Glutamatergic neuron (in vitro differentiated cells): ENCODE results near the gene JPH3. TPM values are rescaled to one million over a fixed set of nuclear protein-coding genes. Genes with fewer than 3 reads are reported as not detected.

Experiments
- DNase-seq: peaks from one replicate; pipeline ENCODE4 v3.0.0; 2022
- H3K27ac Mint-ChIP-seq: one replicate; pipeline ENCODE4 v1.8.0; 2020; ENCODE audit warnings: mild to moderate bottlenecking, mixed read lengths, inconsistent platforms; ENCODE audit not compliant: unreplicated experiment
- H3K27me3 Mint-ChIP-seq: one replicate; pipeline ENCODE4 v1.8.0; 2020; ENCODE audit warnings: mild to moderate bottlenecking, moderate library complexity, mixed read lengths, inconsistent platforms; ENCODE audit not compliant: unreplicated experiment
- H3K36me3 Mint-ChIP-seq: one replicate; pipeline ENCODE4 v1.8.0; 2020; ENCODE audit warnings: mild to moderate bottlenecking, mixed read lengths, inconsistent platforms; ENCODE audit not compliant: unreplicated experiment
- H3K4me1 Mint-ChIP-seq: one replicate; pipeline ENCODE4 v1.8.0; 2020; ENCODE audit warnings: mild to moderate bottlenecking, low read depth, mixed read lengths, inconsistent platforms; ENCODE audit not compliant: unreplicated experiment
- H3K4me3 Mint-ChIP-seq: one replicate; pipeline ENCODE4 v1.8.0; 2020; ENCODE audit warnings: mild to moderate bottlenecking, mixed read lengths, inconsistent platforms; ENCODE audit not compliant: unreplicated experiment
- H3K9me3 Mint-ChIP-seq: one replicate; pipeline ENCODE4 v1.8.0; 2020; ENCODE audit warnings: mild to moderate bottlenecking, moderate library complexity, mixed read lengths, inconsistent platforms; ENCODE audit not compliant: unreplicated experiment
- total RNA-seq: library from RNA; stranded (reverse); fragmentation: NEBNext Ultra II Directional; extraction: Animal tissue kit (Norgen Biotek cat#: 25700); gene quantifications from one replicate; pipeline ENCODE4 v1.2.1, GENCODE V29; 2021; ENCODE audit not compliant: unreplicated experiment
- TF ChIP-seq, protein P1 (sequence below): fragments of 200-600 bp; sonication (generic); IDR thresholded peaks from one replicate; pipeline ENCODE4 v1.5.0; 2021; ENCODE audit not compliant: partially characterized antibody, unreplicated experiment

Gene JPH3
- total RNA-seq, 1 donor from 2014 or later = 10.5 TPM

DNA sequence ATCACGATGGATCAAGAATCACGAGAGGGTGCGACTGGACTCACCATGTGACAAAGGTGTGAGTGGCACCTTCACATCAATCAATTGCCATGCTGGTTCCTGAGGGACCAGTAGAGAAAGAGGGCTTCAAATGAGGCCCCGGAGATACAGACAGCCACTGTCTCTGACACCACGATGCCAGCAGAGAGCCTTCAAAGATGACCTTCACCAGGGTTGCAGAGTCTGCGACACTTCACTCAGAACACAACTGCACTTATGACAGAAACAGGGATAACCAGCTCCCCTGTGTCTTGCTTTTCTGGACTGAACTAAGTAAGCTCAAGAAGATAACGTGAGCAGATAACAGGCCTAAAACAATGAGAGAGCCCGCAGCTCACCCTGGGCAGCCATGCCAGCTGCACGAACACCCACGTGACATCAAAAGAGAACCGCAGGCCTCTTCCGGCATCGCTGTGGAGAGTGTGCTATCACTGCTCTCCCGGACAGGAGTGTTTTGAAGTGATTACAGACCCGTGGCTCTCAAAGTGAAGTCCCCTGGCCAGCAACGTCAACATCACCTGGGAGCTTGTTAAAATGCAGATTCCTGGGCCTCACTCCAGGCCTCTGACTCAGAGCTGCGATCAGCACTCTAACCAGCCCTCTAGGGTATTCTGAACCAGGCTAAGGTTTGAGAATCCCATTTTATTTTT lies 127.1 kb downstream of the JPH3 start:
- Mint-ChIP-seq H3K4me3 (no peak overlapping the region), H3K27me3 (peaks cover 6% of the 10 kb centered on the region)

GRCh38 chr16:87731607-87732006 lies 129.3 kb downstream of the JPH3 start:
- TF ChIP-seq, protein P1, sequence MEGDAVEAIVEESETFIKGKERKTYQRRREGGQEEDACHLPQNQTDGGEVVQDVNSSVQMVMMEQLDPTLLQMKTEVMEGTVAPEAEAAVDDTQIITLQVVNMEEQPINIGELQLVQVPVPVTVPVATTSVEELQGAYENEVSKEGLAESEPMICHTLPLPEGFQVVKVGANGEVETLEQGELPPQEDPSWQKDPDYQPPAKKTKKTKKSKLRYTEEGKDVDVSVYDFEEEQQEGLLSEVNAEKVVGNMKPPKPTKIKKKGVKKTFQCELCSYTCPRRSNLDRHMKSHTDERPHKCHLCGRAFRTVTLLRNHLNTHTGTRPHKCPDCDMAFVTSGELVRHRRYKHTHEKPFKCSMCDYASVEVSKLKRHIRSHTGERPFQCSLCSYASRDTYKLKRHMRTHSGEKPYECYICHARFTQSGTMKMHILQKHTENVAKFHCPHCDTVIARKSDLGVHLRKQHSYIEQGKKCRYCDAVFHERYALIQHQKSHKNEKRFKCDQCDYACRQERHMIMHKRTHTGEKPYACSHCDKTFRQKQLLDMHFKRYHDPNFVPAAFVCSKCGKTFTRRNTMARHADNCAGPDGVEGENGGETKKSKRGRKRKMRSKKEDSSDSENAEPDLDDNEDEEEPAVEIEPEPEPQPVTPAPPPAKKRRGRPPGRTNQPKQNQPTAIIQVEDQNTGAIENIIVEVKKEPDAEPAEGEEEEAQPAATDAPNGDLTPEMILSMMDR = no peak
- Mint-ChIP-seq H3K4me3 (no peak overlapping the region), H3K9me3 (peaks cover 5% of the 10 kb centered on the region), H3K36me3 (no peaks in the 10 kb centered on the region), H3K4me1 (peaks cover 15% of the 10 kb centered on the region), H3K27ac (no peak overlapping the region), H3K27me3 (peaks cover 1% of the 10 kb centered on the region)
- DNase-seq = no peak

More for the DNA sequence above, 127.1 kb downstream of the JPH3 start:
- H3K27ac Mint-ChIP-seq = no peak overlapping the region
- DNase-seq = no peak
- H3K36me3 Mint-ChIP-seq = peaks cover 4% of the 10 kb centered on the region
- H3K9me3 Mint-ChIP-seq = peaks cover 12% of the 10 kb centered on the region
- TF ChIP-seq, protein P1 = no peak
- peaks cover 19% of the 10 kb centered on the region for H3K4me1 Mint-ChIP-seq

- no peaks in the 10 kb centered on the region for H3K9me3 Mint-ChIP-seq
- DNase-seq = no peak
- no peak overlapping the region for H3K27ac Mint-ChIP-seq
- no peak overlapping the region for H3K4me3 Mint-ChIP-seq
- TF ChIP-seq, protein P1 = no peak
- H3K36me3 Mint-ChIP-seq = no peaks in the 10 kb centered on the region
- H3K27me3 Mint-ChIP-seq = no peaks in the 10 kb centered on the region
- peaks cover 9% of the 10 kb centered on the region for H3K4me1 Mint-ChIP-seq
Observed at GRCh38 chr16:87733190-87733589, 130.9 kb downstream of the JPH3 start.

GRCh38 chr16:87734644-87735043 lies 132.3 kb downstream of the JPH3 start:
- Mint-ChIP-seq H3K4me3 (no peak overlapping the region), H3K9me3 (no peaks in the 10 kb centered on the region), H3K36me3 (no peaks in the 10 kb centered on the region), H3K27ac (peak overlapping the region; percentile 43), H3K4me1 (peaks cover 9% of the 10 kb centered on the region), H3K27me3 (no peaks in the 10 kb centered on the region)
- TF ChIP-seq, protein P1 = no peak
- DNase-seq = no peak

DNA sequence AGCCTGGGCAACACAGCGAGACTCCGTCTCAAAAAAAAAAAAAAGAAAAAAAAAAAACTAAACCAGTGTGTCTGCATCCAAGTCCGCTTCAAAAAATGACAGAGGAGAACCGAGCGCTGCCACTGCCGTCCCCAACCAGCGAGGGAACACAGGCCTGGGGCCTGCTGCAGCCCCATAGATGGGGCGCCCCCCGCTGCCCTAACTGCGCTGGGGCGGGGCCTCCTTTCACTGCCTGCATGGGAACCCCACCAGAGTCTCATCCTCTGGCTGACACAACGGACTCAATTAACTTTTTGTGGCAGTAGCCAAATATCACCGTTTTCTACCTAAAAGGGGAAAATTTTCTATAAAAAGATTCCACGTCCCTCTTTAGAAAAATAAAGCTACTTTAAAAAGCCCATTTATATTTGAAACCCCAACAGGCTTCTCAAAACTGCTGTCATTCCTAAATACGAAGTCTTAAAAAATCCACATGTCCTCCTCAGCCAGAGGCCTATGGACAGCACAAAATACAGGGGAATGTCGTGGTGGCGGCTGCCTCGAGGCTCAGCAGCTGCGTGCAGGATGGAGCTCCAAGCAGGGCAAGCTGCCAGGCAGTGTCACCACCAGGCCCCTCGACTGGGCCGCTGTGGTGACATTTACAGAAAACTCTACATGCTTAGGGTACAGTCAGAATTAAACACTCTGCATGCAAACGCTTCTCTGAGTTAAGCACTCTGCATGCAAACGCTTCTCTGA lies 133.1 kb downstream of the JPH3 start:
- no peak overlapping the region for H3K4me3 Mint-ChIP-seq
- H3K9me3 Mint-ChIP-seq = no peaks in the 10 kb centered on the region
- TF ChIP-seq, protein P1 = no peak
- H3K4me1 Mint-ChIP-seq = peaks cover 9% of the 10 kb centered on the region
- H3K36me3 Mint-ChIP-seq = no peaks in the 10 kb centered on the region
- H3K27ac Mint-ChIP-seq = no peak overlapping the region
- no peak for DNase-seq
- H3K27me3 Mint-ChIP-seq = no peaks in the 10 kb centered on the region
